Measurements from ENCODE around the gene MFSD2B. TPM values are rescaled to one million over a fixed set of nuclear protein-coding genes. Genes with fewer than 3 reads are reported as not detected.

Gene MFSD2B, protein sequence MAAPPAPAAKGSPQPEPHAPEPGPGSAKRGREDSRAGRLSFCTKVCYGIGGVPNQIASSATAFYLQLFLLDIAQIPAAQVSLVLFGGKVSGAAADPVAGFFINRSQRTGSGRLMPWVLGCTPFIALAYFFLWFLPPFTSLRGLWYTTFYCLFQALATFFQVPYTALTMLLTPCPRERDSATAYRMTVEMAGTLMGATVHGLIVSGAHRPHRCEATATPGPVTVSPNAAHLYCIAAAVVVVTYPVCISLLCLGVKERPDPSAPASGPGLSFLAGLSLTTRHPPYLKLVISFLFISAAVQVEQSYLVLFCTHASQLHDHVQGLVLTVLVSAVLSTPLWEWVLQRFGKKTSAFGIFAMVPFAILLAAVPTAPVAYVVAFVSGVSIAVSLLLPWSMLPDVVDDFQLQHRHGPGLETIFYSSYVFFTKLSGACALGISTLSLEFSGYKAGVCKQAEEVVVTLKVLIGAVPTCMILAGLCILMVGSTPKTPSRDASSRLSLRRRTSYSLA
- total RNA-seq (2013; cell fraction: nucleolus; rRNA removed): 0.42 TPM in 1 of 2 replicates, not detected in the other
- total RNA-seq (2014; rRNA removed): 0.11 TPM in 1 of 2 replicates, not detected in the other
- total RNA-seq (2014; rRNA removed; fragmentation: Illumina TruSeq; extraction: Trizol): 0.09 TPM in 1 of 2 replicates, not detected in the other
- 0.19 and 0.28 TPM in 2 replicates for total RNA-seq (2021)
- not detected for polyA plus RNA-seq (2011; ENCODE audit: low read depth)
- polyA plus RNA-seq (2011; rRNA removed): 0.08 TPM in 1 of 2 replicates, not detected in the other
- not detected in 2 replicates for polyA plus RNA-seq (2011; cell fraction: cytosol; rRNA removed)
- 0.13 and 0.22 TPM in 2 replicates for polyA plus RNA-seq (2011; cell fraction: nucleus; rRNA removed)
- polyA plus RNA-seq (2012): 0.15 and 0.17 TPM in 2 replicates
- polyA plus RNA-seq (2014; fragmentation: Illumina TruSeq; extraction: Trizol): 0.07 TPM in 1 of 2 replicates, not detected in the other
- not detected for polyA plus RNA-seq (2014; fragmentation: Nextera tagmentation; extraction: Ambion mirVana)
- polyA plus RNA-seq (2014; rRNA removed): 0.27 TPM in 1 of 2 replicates, not detected in the other
- under 1 TPM; 0.21 to 0.51 TPM for polyA plus RNA-seq (2016; fragmentation: Nextera tagmentation; extraction: Ambion mirVana)
- polyA minus RNA-seq (2011; rRNA and poly(A)+ RNA removed): not detected in 2 replicates
- not detected in 2 replicates for polyA minus RNA-seq (2011; cell fraction: cytosol; rRNA and poly(A)+ RNA removed)
- not detected in 2 replicates for polyA minus RNA-seq (2011; cell fraction: nucleus; rRNA and poly(A)+ RNA removed)
- Bru-seq, nascent RNA: percentile 27 among the genes with signal in this experiment
- percentile 37 among the genes with signal in this experiment for BruChase-seq, experiment 1, labeled RNA remaining after a 6-hour chase
- BruChase-seq, experiment 2, labeled RNA remaining after a 2-hour chase: percentile 40 among the genes with signal in this experiment
- long read RNA-seq, experiment 1: 0 reads
- long read RNA-seq, experiment 2: 0 reads

DNA sequence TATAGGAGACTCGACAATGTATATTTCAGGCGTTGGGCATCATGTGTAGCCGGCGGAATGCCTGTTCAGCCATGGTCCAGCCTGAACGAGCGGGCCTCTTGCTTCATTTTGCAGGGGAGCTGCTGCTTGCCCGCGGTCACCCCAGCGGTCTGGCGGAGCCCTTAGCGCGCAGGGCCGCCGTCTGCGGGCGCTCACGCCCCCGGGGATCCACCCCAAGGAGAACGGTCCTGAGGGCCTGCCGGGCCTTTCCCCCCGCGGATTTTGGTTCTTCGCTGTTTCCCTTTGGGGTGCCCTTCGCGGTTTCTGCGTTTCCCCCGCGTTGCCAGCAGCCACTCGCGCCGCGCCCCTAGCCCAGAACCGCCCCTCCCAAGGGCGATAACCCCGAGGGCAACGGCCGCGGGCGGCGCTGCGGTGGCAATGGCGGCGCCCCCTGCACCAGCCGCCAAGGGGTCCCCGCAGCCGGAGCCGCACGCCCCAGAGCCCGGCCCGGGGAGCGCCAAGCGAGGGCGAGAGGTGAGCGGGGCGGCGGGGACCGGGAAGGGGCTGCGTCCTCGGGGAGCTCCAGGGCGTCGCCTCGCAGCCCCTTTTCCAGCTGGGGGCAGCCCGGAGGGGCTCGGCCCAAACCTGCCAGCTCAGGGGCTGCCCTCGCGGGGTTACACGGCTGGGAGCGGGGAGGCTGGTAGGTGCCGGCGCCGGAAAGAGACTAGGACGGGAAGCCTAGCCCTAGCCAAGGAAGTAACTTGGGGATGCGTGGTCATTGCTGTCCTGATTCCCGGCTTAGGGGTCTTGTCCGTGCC is at the start of gene MFSD2B:
Gene MFSD2B (plus strand): TSS at position 406 of the 797 bp plus-strand sequence. CDS start 12 bp downstream, at position 418.
- peak within 1 kb of the TSS; percentile 47; the same call in 1 of the 2 replicates for H3K4me3 ChIP-seq
- ATAC-seq: peak; percentile 57
- in situ Hi-C loops (cut with MboI) (no loop called here), intact Hi-C loops (cut with micrococcal nuclease; ENCODE audit: unreplicated experiment) (no loop called here)
- no peak within 1 kb of the TSS for H3K27ac ChIP-seq (ENCODE audit: control insufficient read depth, insufficient read depth)
- H4K20me1 ChIP-seq (ENCODE audit: control insufficient read depth, insufficient read depth): no peaks in the 10 kb centered on the region
- TF ChIP-seq SUZ12 (IDR thresholded peaks at IDR 0.05; ENCODE audit: unreplicated experiment) (peak; percentile 80), TCF7 (IDR thresholded peaks at IDR 0.05; ENCODE audit: borderline replicate concordance) (no peak), ZSCAN29 (IDR thresholded peaks at IDR 0.05) (no peak), GATAD2B (conservative IDR thresholded peaks at IDR 0.05; ENCODE audit: low read depth) (peak; percentile 50; the same call in 1 of the 2 replicates)
- no peaks in the 10 kb centered on the region for H3K79me2 ChIP-seq (ENCODE audit: control insufficient read depth, insufficient read depth, low read length)
- H3K27me3 ChIP-seq (replicated peaks in 1 of 2; ENCODE audit: control insufficient read depth in 2 of 2, insufficient read depth in 2 of 2, low read length in 1 of 2): peaks cover 3 to 16% of the 10 kb centered on the region in 2 experiments
- ChIA-PET RAD21 (ENCODE audit: unreplicated experiment) (no interaction called here), CTCF (no interaction called here), SMC1A (ENCODE audit: uncharacterized antibody, unreplicated experiment) (no interaction called here), POLR2A (no interaction called here)
- 7% methylated on average over 72 of the region's 75 CpGs for WGBS (ENCODE audit: insufficient coverage, insufficient replicate concordance, low lambda C conversion rate, missing lambda C conversion rate)
- peak within 1 kb of the TSS; percentile 21 for H3K4me2 ChIP-seq (ENCODE audit: control insufficient read depth, insufficient read depth)
- H3K9ac ChIP-seq (ENCODE audit: control insufficient read depth, insufficient read depth, low read length): no peak within 1 kb of the TSS
- no TSS peak for BruUV-seq (replicated peaks)
- H3K36me3 ChIP-seq (ENCODE audit: control insufficient read depth in 2 of 2, insufficient read depth in 2 of 2, low read length in 1 of 2): no peaks in the 10 kb centered on the region
- no peak for FAIRE-seq
- no peak within 1 kb of the TSS; the same call in 1 of the 2 replicates for H2AFZ ChIP-seq (ENCODE audit: control insufficient read depth, low read depth, low read length)
- no peak for DNase-seq (ENCODE audit: low read depth, low spot score)
- no peaks in the 10 kb centered on the region for H3K4me1 ChIP-seq (ENCODE audit: control insufficient read depth, insufficient read depth, low read length)
- H3K9me3 ChIP-seq (replicated peaks; ENCODE audit: control insufficient read depth, insufficient read depth, low read length): no peaks in the 10 kb centered on the region
